ENCODE measurements around the gene RERE.

DNA sequence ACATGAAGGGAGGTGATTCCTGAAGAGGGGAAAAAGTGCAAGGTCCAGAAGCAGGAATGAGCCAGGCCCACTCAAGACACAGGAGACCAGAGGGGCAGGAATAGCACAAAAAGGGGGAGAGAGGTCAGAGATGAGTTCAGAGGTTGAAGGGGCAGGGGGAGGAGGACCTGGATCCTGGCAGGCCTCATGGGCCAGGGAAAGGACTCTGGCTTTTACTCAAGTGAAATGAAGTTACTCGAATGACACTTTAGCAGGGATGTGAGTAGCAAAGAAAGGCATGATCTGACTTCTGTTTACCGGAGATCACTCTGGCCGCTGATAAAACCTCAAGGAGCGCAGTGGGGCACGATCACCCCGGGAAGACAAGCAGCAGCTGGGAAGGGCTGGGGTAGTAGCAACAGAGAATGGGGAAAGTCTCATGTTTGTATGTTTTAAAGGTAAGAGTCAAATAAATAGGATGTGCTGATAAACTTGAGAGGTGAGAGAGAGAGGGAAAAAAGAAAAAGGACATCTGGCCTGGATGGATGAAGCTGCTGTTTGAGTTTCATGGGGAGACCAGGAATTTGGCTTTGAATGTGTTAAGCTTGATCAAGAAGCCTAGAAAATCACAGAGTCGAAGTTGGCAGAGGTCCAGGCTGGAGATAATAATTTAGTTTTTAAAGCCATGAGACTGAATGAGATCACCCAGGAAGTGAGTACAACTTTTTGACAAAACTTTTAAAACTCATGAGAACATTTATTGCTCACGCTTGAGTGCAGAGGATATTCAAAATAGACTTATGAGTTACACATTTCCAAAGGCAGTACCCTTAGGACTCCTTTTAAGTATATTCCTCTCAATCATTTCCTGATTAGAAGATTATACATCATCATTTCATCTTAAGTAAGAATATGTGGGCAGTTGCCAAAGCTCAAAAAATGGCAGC is 156.0 kb downstream of the RERE start:
- TF ChIP-seq, protein P1, sequence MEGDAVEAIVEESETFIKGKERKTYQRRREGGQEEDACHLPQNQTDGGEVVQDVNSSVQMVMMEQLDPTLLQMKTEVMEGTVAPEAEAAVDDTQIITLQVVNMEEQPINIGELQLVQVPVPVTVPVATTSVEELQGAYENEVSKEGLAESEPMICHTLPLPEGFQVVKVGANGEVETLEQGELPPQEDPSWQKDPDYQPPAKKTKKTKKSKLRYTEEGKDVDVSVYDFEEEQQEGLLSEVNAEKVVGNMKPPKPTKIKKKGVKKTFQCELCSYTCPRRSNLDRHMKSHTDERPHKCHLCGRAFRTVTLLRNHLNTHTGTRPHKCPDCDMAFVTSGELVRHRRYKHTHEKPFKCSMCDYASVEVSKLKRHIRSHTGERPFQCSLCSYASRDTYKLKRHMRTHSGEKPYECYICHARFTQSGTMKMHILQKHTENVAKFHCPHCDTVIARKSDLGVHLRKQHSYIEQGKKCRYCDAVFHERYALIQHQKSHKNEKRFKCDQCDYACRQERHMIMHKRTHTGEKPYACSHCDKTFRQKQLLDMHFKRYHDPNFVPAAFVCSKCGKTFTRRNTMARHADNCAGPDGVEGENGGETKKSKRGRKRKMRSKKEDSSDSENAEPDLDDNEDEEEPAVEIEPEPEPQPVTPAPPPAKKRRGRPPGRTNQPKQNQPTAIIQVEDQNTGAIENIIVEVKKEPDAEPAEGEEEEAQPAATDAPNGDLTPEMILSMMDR (IDR thresholded peaks at IDR 0.05; ENCODE audit: low read depth, low read length, poor library complexity, severe bottlenecking), result no peak
- TF ChIP-seq EZH2phosphoT487 (IDR thresholded peaks at IDR 0.05; ENCODE audit: borderline replicate concordance, low read length), result no peak
